ENCODE measurements around the gene LHFPL6. TPM values are rescaled to one million over a fixed set of nuclear protein-coding genes. Genes with fewer than 3 reads are reported as not detected.

Gene LHFPL6
- total and polyA plus RNA-seq, 7 experiments from 2014 or later = 0.92 TPM; not detected in 6

- POLR2A ChIA-PET = no interaction called here
- H3K9me3 Mint-ChIP-seq = no peaks in the 10 kb centered on the region
These were observed 37.7 kb downstream of the LHFPL6 start for GRCh38 chr13:39565036-39565949.

GRCh38 chr13:39563470-39563735 lies 39.6 kb downstream of the LHFPL6 start:
- ChIA-PET CTCF (no interaction called here), POLR2A (no interaction called here)
- Histone ChIP-seq H3K4me3 (ENCODE audit: low read length) (no peak overlapping the region), H3K36me3 (ENCODE audit: control insufficient read depth in 2 of 3, insufficient read depth in 3 of 3, low read length in 3 of 3) (no peaks in the 10 kb centered on the region), H3K9me3 (ENCODE audit: control insufficient read depth in 2 of 3, low read length in 3 of 3) (no peaks in the 10 kb centered on the region), H3K4me1 (ENCODE audit: control insufficient read depth in 2 of 2, insufficient read depth in 2 of 2, low read length in 2 of 2) (no peaks in the 10 kb centered on the region), H3K27ac (ENCODE audit: low read depth, low read length) (no peak overlapping the region), H3K27me3 (ENCODE audit: control insufficient read depth in 2 of 2, insufficient read depth in 2 of 2, low read length in 2 of 2) (no peaks in the 10 kb centered on the region)
- no peak for ATAC-seq
- H3K4me1 Mint-ChIP-seq = no peaks in the 10 kb centered on the region
- intact Hi-C loops (cut with micrococcal nuclease) = no loop called here
- peaks cover 3 to 27% (median 15%) of the 10 kb centered on the region in 5 donors for H3K27me3 Mint-ChIP-seq
- no peak overlapping the region for H3K4me3 Mint-ChIP-seq
- no peak for DNase-seq
- H3K9me3 Mint-ChIP-seq = no peaks in the 10 kb centered on the region
- H3K36me3 Mint-ChIP-seq = no peaks in the 10 kb centered on the region
- no peak overlapping the region for H3K27ac Mint-ChIP-seq

More at GRCh38 chr13:39565036-39565949, 37.7 kb downstream of the LHFPL6 start:
- no peak for ATAC-seq
- H3K27me3 Mint-ChIP-seq = peaks cover 6 to 28% (median 13%) of the 10 kb centered on the region in 5 donors
- Histone ChIP-seq H3K36me3 (ENCODE audit: control insufficient read depth in 2 of 3, insufficient read depth in 3 of 3, low read length in 3 of 3) (no peaks in the 10 kb centered on the region), H3K9me3 (ENCODE audit: control insufficient read depth in 2 of 3, low read length in 3 of 3) (no peaks in the 10 kb centered on the region), H3K27ac (ENCODE audit: low read depth, low read length) (no peak overlapping the region), H3K4me3 (ENCODE audit: low read length) (no peak overlapping the region), H3K27me3 (ENCODE audit: control insufficient read depth in 2 of 2, insufficient read depth in 2 of 2, low read length in 2 of 2) (no peaks in the 10 kb centered on the region), H3K4me1 (ENCODE audit: control insufficient read depth in 2 of 2, insufficient read depth in 2 of 2, low read length in 2 of 2) (no peaks in the 10 kb centered on the region)
- H3K36me3 Mint-ChIP-seq = no peaks in the 10 kb centered on the region
- DNase-seq = no peak
- H3K4me1 Mint-ChIP-seq = no peaks in the 10 kb centered on the region
- intact Hi-C loops (cut with micrococcal nuclease) = no loop called here
- CTCF ChIA-PET = no interaction called here
- no peak overlapping the region for H3K4me3 Mint-ChIP-seq
- H3K27ac Mint-ChIP-seq = no peak overlapping the region

GRCh38 chr13:39561971-39562370 lies 41.0 kb downstream of the LHFPL6 start:
- no peak overlapping the region for H3K27ac ChIP-seq (ENCODE audit: low read depth, low read length)
- H3K9me3 Mint-ChIP-seq = no peaks in the 10 kb centered on the region
- peaks cover 3 to 27% (median 16%) of the 10 kb centered on the region in 5 donors for H3K27me3 Mint-ChIP-seq
- DNase-seq (no peak), ATAC-seq (no peak)
- no peaks in the 10 kb centered on the region for H3K9me3 ChIP-seq (ENCODE audit: control insufficient read depth in 2 of 3, low read length in 3 of 3)
- no peak overlapping the region for H3K27ac Mint-ChIP-seq
- no peaks in the 10 kb centered on the region for H3K4me1 Mint-ChIP-seq
- no peaks in the 10 kb centered on the region for H3K4me1 ChIP-seq (ENCODE audit: control insufficient read depth in 2 of 2, insufficient read depth in 2 of 2, low read length in 2 of 2)
- H3K4me3 Mint-ChIP-seq = no peak overlapping the region
- ChIA-PET POLR2A (no interaction called here), CTCF (no interaction called here)
- H3K36me3 ChIP-seq (ENCODE audit: control insufficient read depth in 2 of 3, insufficient read depth in 3 of 3, low read length in 3 of 3) = no peaks in the 10 kb centered on the region
- no peak overlapping the region for H3K4me3 ChIP-seq (ENCODE audit: low read length)
- no peaks in the 10 kb centered on the region for H3K36me3 Mint-ChIP-seq
- H3K27me3 ChIP-seq (ENCODE audit: control insufficient read depth in 2 of 2, insufficient read depth in 2 of 2, low read length in 2 of 2) = no peaks in the 10 kb centered on the region
- intact Hi-C loops (cut with micrococcal nuclease) = no loop called here

- H3K4me3 Mint-ChIP-seq = no peak overlapping the region
- H3K27me3 Mint-ChIP-seq = peaks cover 0 to 23% (median 16%) of the 10 kb centered on the region in 5 donors
- CTCF ChIA-PET = no interaction called here
- no peak for ATAC-seq
- Histone ChIP-seq H3K9me3 (ENCODE audit: control insufficient read depth in 2 of 3, low read length in 3 of 3) (no peaks in the 10 kb centered on the region), H3K36me3 (ENCODE audit: control insufficient read depth in 2 of 3, insufficient read depth in 3 of 3, low read length in 3 of 3) (no peaks in the 10 kb centered on the region), H3K4me3 (ENCODE audit: low read length) (no peak overlapping the region), H3K4me1 (ENCODE audit: control insufficient read depth in 2 of 2, insufficient read depth in 2 of 2, low read length in 2 of 2) (no peaks in the 10 kb centered on the region), H3K27me3 (ENCODE audit: control insufficient read depth in 2 of 2, insufficient read depth in 2 of 2, low read length in 2 of 2) (no peaks in the 10 kb centered on the region), H3K27ac (ENCODE audit: low read depth, low read length) (no peak overlapping the region)
- POLR2A ChIA-PET = interaction anchor here (0.6 kb wide), 1 partner anchor 553 kb away, joined by 5 read pairs; no protein-coding TSS in a partner anchor
- no peaks in the 10 kb centered on the region for H3K9me3 Mint-ChIP-seq
- H3K4me1 Mint-ChIP-seq = no peaks in the 10 kb centered on the region
- H3K36me3 Mint-ChIP-seq = no peaks in the 10 kb centered on the region
- intact Hi-C loops (cut with micrococcal nuclease) = no loop called here
- no peak for DNase-seq
- H3K27ac Mint-ChIP-seq = no peak overlapping the region
These were observed 43.1 kb downstream of the LHFPL6 start for GRCh38 chr13:39559847-39560246.

GRCh38 chr13:39557285-39557955 lies 45.6 kb downstream of the LHFPL6 start:
- H3K27me3 Mint-ChIP-seq = peaks cover 2 to 28% (median 16%) of the 10 kb centered on the region in 5 donors
- H3K27ac Mint-ChIP-seq = no peak overlapping the region
- DNase-seq (no peak), ATAC-seq (no peak)
- H3K9me3 Mint-ChIP-seq = no peaks in the 10 kb centered on the region
- no peaks in the 10 kb centered on the region for H3K4me1 Mint-ChIP-seq
- H3K4me3 ChIP-seq (ENCODE audit: low read length) = no peak overlapping the region
- no peaks in the 10 kb centered on the region for H3K27me3 ChIP-seq (ENCODE audit: control insufficient read depth in 2 of 2, insufficient read depth in 2 of 2, low read length in 2 of 2)
- no peak overlapping the region for H3K27ac ChIP-seq (ENCODE audit: low read depth, low read length)
- ChIA-PET CTCF (no interaction called here), POLR2A (no interaction called here)
- no peaks in the 10 kb centered on the region for H3K9me3 ChIP-seq (ENCODE audit: control insufficient read depth in 2 of 3, low read length in 3 of 3)
- H3K4me3 Mint-ChIP-seq = no peak overlapping the region
- no peaks in the 10 kb centered on the region for H3K36me3 ChIP-seq (ENCODE audit: control insufficient read depth in 2 of 3, insufficient read depth in 3 of 3, low read length in 3 of 3)
- no peaks in the 10 kb centered on the region for H3K36me3 Mint-ChIP-seq
- intact Hi-C loops (cut with micrococcal nuclease) = no loop called here
- no peaks in the 10 kb centered on the region for H3K4me1 ChIP-seq (ENCODE audit: control insufficient read depth in 2 of 2, insufficient read depth in 2 of 2, low read length in 2 of 2)

GRCh38 chr13:39556866-39557265 lies 46.1 kb downstream of the LHFPL6 start:
- CTCF ChIA-PET = no interaction called here
- no peaks in the 10 kb centered on the region for H3K4me1 Mint-ChIP-seq
- DNase-seq (no peak), ATAC-seq (no peak)
- POLR2A ChIA-PET = no interaction called here
- H3K9me3 Mint-ChIP-seq = no peaks in the 10 kb centered on the region
- intact Hi-C loops (cut with micrococcal nuclease) = no loop called here
- H3K4me3 ChIP-seq (ENCODE audit: low read length) = no peak overlapping the region
- H3K27ac ChIP-seq (ENCODE audit: low read depth, low read length) = no peak overlapping the region
- peaks cover 2 to 28% (median 16%) of the 10 kb centered on the region in 5 donors for H3K27me3 Mint-ChIP-seq
- no peaks in the 10 kb centered on the region for H3K27me3 ChIP-seq (ENCODE audit: control insufficient read depth in 2 of 2, insufficient read depth in 2 of 2, low read length in 2 of 2)
- no peak overlapping the region for H3K27ac Mint-ChIP-seq
- no peaks in the 10 kb centered on the region for H3K9me3 ChIP-seq (ENCODE audit: control insufficient read depth in 2 of 3, low read length in 3 of 3)
- no peaks in the 10 kb centered on the region for H3K4me1 ChIP-seq (ENCODE audit: control insufficient read depth in 2 of 2, insufficient read depth in 2 of 2, low read length in 2 of 2)
- no peaks in the 10 kb centered on the region for H3K36me3 ChIP-seq (ENCODE audit: control insufficient read depth in 2 of 3, insufficient read depth in 3 of 3, low read length in 3 of 3)
- H3K36me3 Mint-ChIP-seq = no peaks in the 10 kb centered on the region
- no peak overlapping the region for H3K4me3 Mint-ChIP-seq

- Mint-ChIP-seq H3K36me3 (no peaks in the 10 kb centered on the region), H3K4me3 (no peak overlapping the region), H3K9me3 (peaks cover 0 to 4% (median 0%) of the 10 kb centered on the region in 11 donors), H3K27me3 (peaks cover 7 to 30% (median 20%) of the 10 kb centered on the region in 5 donors), H3K27ac (no peak overlapping the region), H3K4me1 (no peaks in the 10 kb centered on the region)
- CTCF ChIA-PET = no interaction called here
- H3K4me1 ChIP-seq (ENCODE audit: control insufficient read depth in 2 of 2, insufficient read depth in 2 of 2, low read length in 2 of 2) = no peaks in the 10 kb centered on the region
- ATAC-seq (no peak), DNase-seq (no peak)
- H3K9me3 ChIP-seq (ENCODE audit: control insufficient read depth in 2 of 3, low read length in 3 of 3) = no peaks in the 10 kb centered on the region
- no peaks in the 10 kb centered on the region for H3K36me3 ChIP-seq (ENCODE audit: control insufficient read depth in 2 of 3, insufficient read depth in 3 of 3, low read length in 3 of 3)
- POLR2A ChIA-PET = no interaction called here
- no peak overlapping the region for H3K27ac ChIP-seq (ENCODE audit: low read depth, low read length)
- H3K4me3 ChIP-seq (ENCODE audit: low read length) = no peak overlapping the region
- intact Hi-C loops (cut with micrococcal nuclease) = no loop called here
- H3K27me3 ChIP-seq (ENCODE audit: control insufficient read depth in 2 of 2, insufficient read depth in 2 of 2, low read length in 2 of 2) = no peaks in the 10 kb centered on the region
These were observed 48.6 kb downstream of the LHFPL6 start for GRCh38 chr13:39554371-39554770.
